Measurements from ENCODE around the gene HOXB4.

GRCh38 chr17:48571826-48572417 is 6.2 kb downstream of the HOXB4 start:
- no peak for TF ChIP-seq EZH2 (IDR thresholded peaks at IDR 0.05; ENCODE audit: borderline replicate concordance, control insufficient read depth, low read depth, low read length)
- TF ChIP-seq, protein P1, sequence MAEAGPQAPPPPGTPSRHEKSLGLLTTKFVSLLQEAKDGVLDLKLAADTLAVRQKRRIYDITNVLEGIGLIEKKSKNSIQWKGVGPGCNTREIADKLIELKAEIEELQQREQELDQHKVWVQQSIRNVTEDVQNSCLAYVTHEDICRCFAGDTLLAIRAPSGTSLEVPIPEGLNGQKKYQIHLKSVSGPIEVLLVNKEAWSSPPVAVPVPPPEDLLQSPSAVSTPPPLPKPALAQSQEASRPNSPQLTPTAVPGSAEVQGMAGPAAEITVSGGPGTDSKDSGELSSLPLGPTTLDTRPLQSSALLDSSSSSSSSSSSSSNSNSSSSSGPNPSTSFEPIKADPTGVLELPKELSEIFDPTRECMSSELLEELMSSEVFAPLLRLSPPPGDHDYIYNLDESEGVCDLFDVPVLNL (IDR thresholded peaks at IDR 0.05; ENCODE audit: low read depth, low read length): no peak
- TF ChIP-seq REST (IDR thresholded peaks at IDR 0.05; ENCODE audit: low read depth, low read length): no peak
- TF ChIP-seq, protein P2, sequence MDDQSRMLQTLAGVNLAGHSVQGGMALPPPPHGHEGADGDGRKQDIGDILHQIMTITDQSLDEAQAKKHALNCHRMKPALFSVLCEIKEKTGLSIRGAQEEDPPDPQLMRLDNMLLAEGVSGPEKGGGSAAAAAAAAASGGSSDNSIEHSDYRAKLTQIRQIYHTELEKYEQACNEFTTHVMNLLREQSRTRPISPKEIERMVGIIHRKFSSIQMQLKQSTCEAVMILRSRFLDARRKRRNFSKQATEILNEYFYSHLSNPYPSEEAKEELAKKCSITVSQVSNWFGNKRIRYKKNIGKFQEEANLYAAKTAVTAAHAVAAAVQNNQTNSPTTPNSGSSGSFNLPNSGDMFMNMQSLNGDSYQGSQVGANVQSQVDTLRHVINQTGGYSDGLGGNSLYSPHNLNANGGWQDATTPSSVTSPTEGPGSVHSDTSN (IDR thresholded peaks at IDR 0.05; ENCODE audit: insufficient replicate concordance, low read depth, low read length): no peak
- no peak for TF ChIP-seq KAT2A (conservative IDR thresholded peaks at IDR 0.05; ENCODE audit: control insufficient read depth, low read depth, low read length)
- TF ChIP-seq IKZF1 (conservative IDR thresholded peaks at IDR 0.05): no peak
- TF ChIP-seq SIN3A (IDR thresholded peaks at IDR 0.05; ENCODE audit: low read depth, low read length): no peak

All from GM12878 (cell line).